ENCODE measurements around the gene TEKT5.

TEKT5 gene

GRCh38 chr16:10728003-10728887 lies 33.5 kb upstream of the TEKT5 start:
- no peaks in the 10 kb centered on the region for H3K9me3 ChIP-seq (replicated peaks; ENCODE audit: insufficient read depth, low read length)
- TF ChIP-seq CTCF (IDR thresholded peaks at IDR 0.05; ENCODE audit: low read length) (peak; percentile 21), EZH2phosphoT487 (IDR thresholded peaks at IDR 0.05; ENCODE audit: low read length) (no peak)
- H3K4me2 ChIP-seq (ENCODE audit: low read depth, low read length): peak overlapping the region; percentile 69
- H3K27ac ChIP-seq (ENCODE audit: low read length): peak overlapping the region; percentile 54; the same call in 1 of the 2 replicates
- H4K20me1 ChIP-seq (ENCODE audit: insufficient read depth, low read length): no peaks in the 10 kb centered on the region
- peak; percentile 96 for DNase-seq
- 0 out of 2 replicates have a peak, but pooled peaks cover 9% of the 10 kb centered on the region for H3F3A ChIP-seq (ENCODE audit: insufficient read depth, low read length)
- H2AFZ ChIP-seq (ENCODE audit: low read length): peak overlapping the region; percentile 62
- H3K9me2 ChIP-seq (replicated peaks; ENCODE audit: insufficient read depth, low read length): no peaks in the 10 kb centered on the region
- no peaks in the 10 kb centered on the region for H3K36me3 ChIP-seq (replicated peaks; ENCODE audit: insufficient read depth, low read length)
- peaks cover 7% of the 10 kb centered on the region for H3K4me1 ChIP-seq (ENCODE audit: low read length)
- H3K9ac ChIP-seq (ENCODE audit: low read length): peak overlapping the region; percentile 8; the same call in 1 of the 2 replicates
- H3K27me3 ChIP-seq (replicated peaks; ENCODE audit: insufficient read depth, low read length): no peaks in the 10 kb centered on the region
- H3K79me2 ChIP-seq (ENCODE audit: low read length): no peaks in the 10 kb centered on the region
- H3K4me3 ChIP-seq (ENCODE audit: low read length): peak overlapping the region; percentile 41; the same call in 1 of the 2 replicates

- no peak overlapping the region for H3K4me3 ChIP-seq (ENCODE audit: low read length)
- no peaks in the 10 kb centered on the region for H3K27me3 ChIP-seq (replicated peaks; ENCODE audit: insufficient read depth, low read length)
- no peaks in the 10 kb centered on the region for H3K4me1 ChIP-seq (ENCODE audit: low read length)
- no peaks in the 10 kb centered on the region for H3K9me2 ChIP-seq (replicated peaks; ENCODE audit: insufficient read depth, low read length)
- no peak overlapping the region for H3K27ac ChIP-seq (ENCODE audit: low read length)
- DNase-seq: no peak
- TF ChIP-seq EZH2phosphoT487 (IDR thresholded peaks at IDR 0.05; ENCODE audit: low read length): no peak
- TF ChIP-seq CTCF (IDR thresholded peaks at IDR 0.05; ENCODE audit: low read length): no peak
- no peak for TF ChIP-seq EZH2 (optimal IDR thresholded peaks at IDR 0.05; ENCODE audit: low read depth, low read length)
- H3K79me2 ChIP-seq (ENCODE audit: low read length): no peaks in the 10 kb centered on the region
- no peaks in the 10 kb centered on the region for H3K36me3 ChIP-seq (replicated peaks; ENCODE audit: insufficient read depth, low read length)
- no peaks in the 10 kb centered on the region for H4K20me1 ChIP-seq (ENCODE audit: insufficient read depth, low read length)
- H3K9me3 ChIP-seq (replicated peaks; ENCODE audit: insufficient read depth, low read length): no peaks in the 10 kb centered on the region
- H3F3A ChIP-seq (ENCODE audit: insufficient read depth, low read length): no peaks in the 10 kb centered on the region
- H3K4me2 ChIP-seq (ENCODE audit: low read depth, low read length): no peak overlapping the region
- H3K9ac ChIP-seq (ENCODE audit: low read length): no peak overlapping the region
- no peak overlapping the region for H2AFZ ChIP-seq (ENCODE audit: low read length)
These were observed 14.2 kb upstream of the TEKT5 start for GRCh38 chr16:10708969-10709368.

- H3F3A ChIP-seq (ENCODE audit: insufficient read depth, low read length): no peaks in the 10 kb centered on the region
- H3K9me3 ChIP-seq (replicated peaks; ENCODE audit: insufficient read depth, low read length): no peaks in the 10 kb centered on the region
- no peak overlapping the region for H3K4me2 ChIP-seq (ENCODE audit: low read depth, low read length)
- H2AFZ ChIP-seq (ENCODE audit: low read length): no peak overlapping the region
- no peaks in the 10 kb centered on the region for H3K4me1 ChIP-seq (ENCODE audit: low read length)
- H4K20me1 ChIP-seq (ENCODE audit: insufficient read depth, low read length): no peaks in the 10 kb centered on the region
- no peaks in the 10 kb centered on the region for H3K36me3 ChIP-seq (replicated peaks; ENCODE audit: insufficient read depth, low read length)
- H3K27ac ChIP-seq (ENCODE audit: low read length): no peak overlapping the region
- no peaks in the 10 kb centered on the region for H3K27me3 ChIP-seq (replicated peaks; ENCODE audit: insufficient read depth, low read length)
- H3K9ac ChIP-seq (ENCODE audit: low read length): no peak overlapping the region
- no peak overlapping the region for H3K4me3 ChIP-seq (ENCODE audit: low read length)
- DNase-seq: no peak
- no peaks in the 10 kb centered on the region for H3K9me2 ChIP-seq (replicated peaks; ENCODE audit: insufficient read depth, low read length)
- no peaks in the 10 kb centered on the region for H3K79me2 ChIP-seq (ENCODE audit: low read length)
- TF ChIP-seq CTCF (IDR thresholded peaks at IDR 0.05; ENCODE audit: low read length): no peak
- no peak for TF ChIP-seq EZH2phosphoT487 (IDR thresholded peaks at IDR 0.05; ENCODE audit: low read length)
- TF ChIP-seq EZH2 (optimal IDR thresholded peaks at IDR 0.05; ENCODE audit: low read depth, low read length): no peak
These were observed 5.0 kb upstream of the TEKT5 start for GRCh38 chr16:10699756-10700155.
